Keratinocyte (primary cell): Measurements from ENCODE around the gene RCVRN. TPM values are rescaled to one million over a fixed set of nuclear protein-coding genes. Genes with fewer than 3 reads are reported as not detected.

ENCODE experiments used
- DNase-seq: peaks from one replicate; pipeline ENCODE4 v3.0.0-alpha.2; 2011; ENCODE audit warnings: low read depth, missing footprints, low spot score
- FAIRE-seq: peaks from 2 replicates; lab custom pipeline; 2011; peaks lifted over from hg19 to GRCh38; lab: Jason Lieb, UNC
- H2AFZ ChIP-seq: 2 replicates; pipeline ENCODE4 v1.6.0; 2012; ENCODE audit warnings: low read length, control low read depth, inconsistent platforms; ENCODE audit not compliant: control insufficient read depth
- H3K27ac ChIP-seq: 2 replicates; pipeline ENCODE4 v1.5.1; 2011; ENCODE audit warnings: low read length; ENCODE audit not compliant: control insufficient read depth, insufficient read depth
- H3K27me3 ChIP-seq: 3 replicates; pipeline ENCODE4 v1.6.0; 2011; ENCODE audit warnings: low read length; ENCODE audit not compliant: control insufficient read depth, insufficient read depth; ENCODE audit errors: extremely low read depth
- H3K36me3 ChIP-seq, 2 experiments: 2 replicates in 1 of 2; 3 replicates in 1 of 2; pipeline ENCODE4 v1.5.1; 2011; ENCODE audit warnings: low read length in 2 of 2, mild to moderate bottlenecking in 1 of 2; ENCODE audit not compliant: control insufficient read depth in 2 of 2, insufficient read depth in 2 of 2; ENCODE audit errors: extremely low read depth in 1 of 2
- H3K4me1 ChIP-seq: 3 replicates; pipeline ENCODE4 v1.5.1; 2011; ENCODE audit warnings: low read length; ENCODE audit not compliant: control insufficient read depth, insufficient read depth; ENCODE audit errors: extremely low read depth
- H3K4me2 ChIP-seq: 3 replicates; pipeline ENCODE4 v1.6.0; 2011; ENCODE audit warnings: low read depth, low read length; ENCODE audit not compliant: control insufficient read depth, insufficient read depth; ENCODE audit errors: extremely low read depth
- H3K4me3 ChIP-seq, 3 experiments: fragments of 200-600 bp in 1 of 3; sonication (generic) in 1 of 3; 2 replicates in 2 of 3; 3 replicates in 1 of 3; pipeline ENCODE4 v1.5.1; 2011 to 2016; ENCODE audit warnings: low read length in 3 of 3, mild to moderate bottlenecking in 3 of 3, control low read depth in 2 of 3, inconsistent platforms in 1 of 3, low read depth in 1 of 3, mixed read lengths in 1 of 3, mixed run types in 1 of 3, moderate library complexity in 1 of 3; ENCODE audit not compliant: control insufficient read depth in 2 of 3, insufficient read depth in 2 of 3; ENCODE audit errors: extremely low read depth in 1 of 3
- H3K79me2 ChIP-seq: 2 replicates; pipeline ENCODE4 v1.6.0; 2012; ENCODE audit warnings: low read length; ENCODE audit not compliant: control insufficient read depth, insufficient read depth
- H3K9ac ChIP-seq: 3 replicates; pipeline ENCODE4 v1.6.0; 2011; ENCODE audit warnings: low read length; ENCODE audit not compliant: control insufficient read depth, insufficient read depth; ENCODE audit errors: extremely low read depth
- H3K9me1 ChIP-seq: 3 replicates; pipeline ENCODE4 v1.6.0; 2011; ENCODE audit warnings: low read length; ENCODE audit not compliant: control insufficient read depth, insufficient read depth; ENCODE audit errors: extremely low read depth
- H3K9me3 ChIP-seq: 2 replicates; pipeline ENCODE4 v1.5.1; 2012; ENCODE audit warnings: low read depth, low read length; ENCODE audit not compliant: control insufficient read depth
- H4K20me1 ChIP-seq: 3 replicates; pipeline ENCODE4 v1.6.0; 2011; ENCODE audit warnings: low read length; ENCODE audit not compliant: control insufficient read depth, insufficient read depth; ENCODE audit errors: extremely low read depth
- CTCF ChIP-seq, 3 experiments: IDR thresholded peaks in 1 of 3; conservative IDR thresholded peaks in 1 of 3; optimal IDR thresholded peaks in 1 of 3; 2 replicates in 2 of 3; 3 replicates in 1 of 3; pipeline versions ENCODE3 to v1.5.1; 2011; ENCODE audit warnings: low read length in 3 of 3, mild to moderate bottlenecking in 3 of 3, moderate library complexity in 2 of 3, control low read depth in 1 of 3, inconsistent platforms in 1 of 3; ENCODE audit not compliant: insufficient read depth in 2 of 3; ENCODE audit errors: extremely low read depth in 1 of 3
- EZH2 ChIP-seq: IDR thresholded peaks from one replicate; pipeline ENCODE4 v1.6.1; 2012; ENCODE audit warnings: inconsistent platforms, mild to moderate bottlenecking, low read length, moderate library complexity
- dilution Hi-C: fragments of 300-500 bp; cut with MboI; formaldehyde crosslinking; loops from one replicate; pipeline ENCODE4 v1.7.0; 2020; ENCODE audit warnings: low sequenced_read_pairs; ENCODE audit not compliant: extremely low pct_ligation_motif_present
- polyA minus RNA-seq, 3 experiments: library from RNA; depleted of rRNA, polyadenylated mRNA; stranded (reverse); fragments of >200 nt; gene quantifications; 1 replicate in 1 of 3; 2 replicates in 1 of 3; 3 replicates in 1 of 3; pipeline ENCODE4 v1.2.3, GENCODE V29; 2011
- polyA plus RNA-seq, 5 experiments: library from polyadenylated mRNA; depleted of rRNA in 3 of 5; stranded (reverse) in 3 of 5; stranded (forward) in 1 of 5; unstranded in 1 of 5; fragments of >200 nt; gene quantifications; 1 replicate in 1 of 5; 2 replicates in 3 of 5; 3 replicates in 1 of 5; pipeline versions ENCODE4 v1.2.1 to v1.2.3, GENCODE V29; 2011 to 2012; ENCODE audit warnings: missing spikeins in 2 of 5, low read depth in 1 of 5, low replicate concordance in 1 of 5

The RCVRN gene
- polyA plus RNA-seq = not detected in 3 replicates
- not detected for polyA plus RNA-seq (2011; ENCODE audit: low read depth)
- polyA plus RNA-seq (2011; cell fraction: cytosol; rRNA removed) = not detected in 2 replicates
- not detected in 2 replicates for polyA plus RNA-seq (2011; cell fraction: nucleus; rRNA removed)
- not detected in 2 replicates for polyA plus RNA-seq (2012; ENCODE audit: low replicate concordance)
- polyA minus RNA-seq = not detected in 3 replicates
- not detected for polyA minus RNA-seq (2011; cell fraction: cytosol; rRNA and poly(A)+ RNA removed)
- not detected in 2 replicates for polyA minus RNA-seq (2011; cell fraction: nucleus; rRNA and poly(A)+ RNA removed)

- no peak within 1 kb of the TSS for H2AFZ ChIP-seq
Observed at GRCh38 chr17:9905078-9905415, at the start of gene RCVRN. RCVRN (minus strand) TSS chr17:9905271; CDS start chr17:9905180, 91 bp downstream.

GRCh38 chr17:9953492-9953891 lies 48.4 kb upstream of the RCVRN start:
- Histone ChIP-seq H3K4me3 (no peak overlapping the region), H3K9me3 (no peaks in the 10 kb centered on the region), H4K20me1 (no peaks in the 10 kb centered on the region), H3K27ac (no peak overlapping the region), H3K27me3 (peaks cover 13% of the 10 kb centered on the region), H3K4me2 (no peak overlapping the region), H2AFZ (no peak overlapping the region), H3K36me3 (no peaks in the 10 kb centered on the region), H3K9ac (no peak overlapping the region), H3K4me1 (no peaks in the 10 kb centered on the region), H3K79me2 (no peaks in the 10 kb centered on the region), H3K9me1 (no peaks in the 10 kb centered on the region)
- dilution Hi-C loops = no loop called here
- FAIRE-seq (no peak), DNase-seq (no peak)
- TF ChIP-seq EZH2 (no peak), CTCF (optimal IDR thresholded peaks at IDR 0.05 in 1 of 3, IDR thresholded peaks at IDR 0.05 in 1 of 3, conservative IDR thresholded peaks at IDR 0.05 in 1 of 3; ENCODE audit: extremely low read depth in 1 of 3, insufficient read depth in 2 of 3, low read length in 3 of 3) (no peak)

More at GRCh38 chr17:9905078-9905415, at the start of gene RCVRN:
- Histone ChIP-seq H3K36me3 (no peaks in the 10 kb centered on the region), H3K9ac (no peak within 1 kb of the TSS), H3K9me1 (no peaks in the 10 kb centered on the region), H3K27ac (no peak within 1 kb of the TSS), H3K9me3 (peaks cover 2% of the 10 kb centered on the region), H3K27me3 (no peaks in the 10 kb centered on the region), H4K20me1 (no peaks in the 10 kb centered on the region), H3K4me3 (no peak within 1 kb of the TSS), H3K79me2 (no peaks in the 10 kb centered on the region), H3K4me1 (no peaks in the 10 kb centered on the region), H3K4me2 (no peak within 1 kb of the TSS)
- no peak for DNase-seq
- dilution Hi-C loops = no loop called here
- TF ChIP-seq CTCF (optimal IDR thresholded peaks at IDR 0.05 in 1 of 3, IDR thresholded peaks at IDR 0.05 in 1 of 3, conservative IDR thresholded peaks at IDR 0.05 in 1 of 3; ENCODE audit: extremely low read depth in 1 of 3, insufficient read depth in 2 of 3, low read length in 3 of 3) = no peak
- TF ChIP-seq EZH2 = no peak
- no peak for FAIRE-seq
